Sigmoid colon (tissue), 4 donors: ENCODE data around the gene SULT1C2.

Source experiments
- EP300 ChIP-seq, 4 donors: sonication (generic); formaldehyde crosslinking; IDR thresholded peaks; one replicate each; pipeline ENCODE4 v1.6.1; 2017; ENCODE audit warnings: antibody characterized with exemption in 4 of 4
- TF ChIP-seq, protein P1 (sequence below), 4 experiments: fragments of 450-650 bp in 3 of 4; fragments of 200-600 bp in 1 of 4; IDR thresholded peaks; one replicate each; pipeline ENCODE4 v1.5.1; 2016 to 2019; ENCODE audit warnings: antibody characterized with exemption in 4 of 4, mild to moderate bottlenecking in 3 of 4, moderate library complexity in 2 of 4

DNA sequence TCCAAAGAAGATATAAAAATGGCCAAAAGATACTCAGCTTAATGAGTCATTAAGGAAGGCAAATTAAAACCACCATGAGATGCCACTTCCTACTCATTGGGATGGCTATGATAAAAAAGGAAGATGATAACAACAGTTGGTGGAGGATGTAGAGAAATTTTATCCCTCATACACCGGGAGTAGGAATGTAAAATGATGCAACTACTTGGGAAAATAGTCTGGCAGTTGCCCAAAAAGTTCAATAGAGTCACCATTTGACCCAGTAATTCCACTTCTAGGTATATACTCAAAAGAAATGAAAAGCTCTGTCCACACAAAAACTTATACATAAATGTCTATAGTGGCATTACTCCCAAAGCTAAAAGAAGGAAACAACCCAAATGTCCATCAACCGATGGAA is 10.1 kb upstream of the SULT1C2 start:
- TF ChIP-seq, protein P1, sequence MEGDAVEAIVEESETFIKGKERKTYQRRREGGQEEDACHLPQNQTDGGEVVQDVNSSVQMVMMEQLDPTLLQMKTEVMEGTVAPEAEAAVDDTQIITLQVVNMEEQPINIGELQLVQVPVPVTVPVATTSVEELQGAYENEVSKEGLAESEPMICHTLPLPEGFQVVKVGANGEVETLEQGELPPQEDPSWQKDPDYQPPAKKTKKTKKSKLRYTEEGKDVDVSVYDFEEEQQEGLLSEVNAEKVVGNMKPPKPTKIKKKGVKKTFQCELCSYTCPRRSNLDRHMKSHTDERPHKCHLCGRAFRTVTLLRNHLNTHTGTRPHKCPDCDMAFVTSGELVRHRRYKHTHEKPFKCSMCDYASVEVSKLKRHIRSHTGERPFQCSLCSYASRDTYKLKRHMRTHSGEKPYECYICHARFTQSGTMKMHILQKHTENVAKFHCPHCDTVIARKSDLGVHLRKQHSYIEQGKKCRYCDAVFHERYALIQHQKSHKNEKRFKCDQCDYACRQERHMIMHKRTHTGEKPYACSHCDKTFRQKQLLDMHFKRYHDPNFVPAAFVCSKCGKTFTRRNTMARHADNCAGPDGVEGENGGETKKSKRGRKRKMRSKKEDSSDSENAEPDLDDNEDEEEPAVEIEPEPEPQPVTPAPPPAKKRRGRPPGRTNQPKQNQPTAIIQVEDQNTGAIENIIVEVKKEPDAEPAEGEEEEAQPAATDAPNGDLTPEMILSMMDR (IDR thresholded peaks at IDR 0.05): no peak
- TF ChIP-seq EP300 (IDR thresholded peaks at IDR 0.05): no peak
